NCI-H226 (cell line): Measurements from ENCODE around the gene C2orf42.
"Not testable (repeated sequence)": the region's sequence is repeated elsewhere in the genome, so short reads cannot be mapped to it uniquely, and the experiment has no call there.

Experiments used
- DNase-seq: peaks from one replicate; pipeline ENCODE4 v3.0.0-alpha.2; 2015

C2orf42 gene

GRCh38 chr2:70190418-70191243 is at the start of gene C2orf42:
C2orf42 (minus strand) TSS chr2:70191019; CDS start chr2:70181985, 9,034 bp downstream.
- DNase-seq, result peak; percentile 95

- DNase-seq, result no peak
These were observed 49.8 kb upstream of the C2orf42 start for GRCh38 chr2:70240599-70240998.

GRCh38 chr2:70233926-70234325 is 43.1 kb upstream of the C2orf42 start:
- DNase-seq, result no peak

DNA sequence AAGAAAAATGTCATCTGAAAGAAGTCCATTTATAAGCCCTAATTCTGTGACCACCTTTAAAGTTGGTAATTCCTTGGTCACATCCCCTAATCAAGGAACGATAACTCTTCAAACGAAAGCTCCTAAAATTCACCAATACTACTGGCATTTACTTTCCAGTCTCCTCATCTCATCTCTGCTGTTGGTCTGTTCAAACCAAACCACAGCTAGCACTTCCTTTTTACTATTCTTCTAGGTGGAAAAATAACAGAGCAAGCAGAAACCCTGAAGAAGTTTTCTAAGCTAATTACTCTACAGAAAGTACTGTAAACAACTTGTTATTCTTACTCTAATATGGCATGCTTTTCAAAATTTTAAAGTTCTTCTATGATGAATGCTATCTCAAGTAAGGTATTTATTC is 36.0 kb upstream of the C2orf42 start:
- DNase-seq, result no peak

- DNase-seq, result not testable (repeated sequence)
These were observed 32.5 kb upstream of the C2orf42 start for GRCh38 chr2:70223305-70223704.

GRCh38 chr2:70214953-70215549 is 24.2 kb upstream of the C2orf42 start:
- no peak for DNase-seq

DNA sequence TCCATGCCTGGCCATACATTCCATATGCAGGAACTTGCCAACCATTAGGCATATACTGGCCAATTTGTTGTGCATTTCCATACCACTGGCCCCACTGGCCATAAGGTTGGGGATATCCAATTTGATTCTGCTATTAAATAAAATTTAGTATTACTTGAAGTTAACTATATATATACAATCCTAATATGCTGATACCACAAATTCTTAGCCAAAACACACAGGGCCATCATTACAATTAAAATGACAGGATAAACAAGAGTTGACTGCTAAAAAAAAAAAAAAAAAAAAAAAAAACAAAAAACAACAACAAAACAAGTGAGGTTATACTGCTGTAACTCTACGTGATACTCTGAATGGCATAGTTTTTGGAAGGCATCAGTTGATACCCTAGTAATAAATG is 23.5 kb upstream of the C2orf42 start:
- DNase-seq, result no peak

DNA sequence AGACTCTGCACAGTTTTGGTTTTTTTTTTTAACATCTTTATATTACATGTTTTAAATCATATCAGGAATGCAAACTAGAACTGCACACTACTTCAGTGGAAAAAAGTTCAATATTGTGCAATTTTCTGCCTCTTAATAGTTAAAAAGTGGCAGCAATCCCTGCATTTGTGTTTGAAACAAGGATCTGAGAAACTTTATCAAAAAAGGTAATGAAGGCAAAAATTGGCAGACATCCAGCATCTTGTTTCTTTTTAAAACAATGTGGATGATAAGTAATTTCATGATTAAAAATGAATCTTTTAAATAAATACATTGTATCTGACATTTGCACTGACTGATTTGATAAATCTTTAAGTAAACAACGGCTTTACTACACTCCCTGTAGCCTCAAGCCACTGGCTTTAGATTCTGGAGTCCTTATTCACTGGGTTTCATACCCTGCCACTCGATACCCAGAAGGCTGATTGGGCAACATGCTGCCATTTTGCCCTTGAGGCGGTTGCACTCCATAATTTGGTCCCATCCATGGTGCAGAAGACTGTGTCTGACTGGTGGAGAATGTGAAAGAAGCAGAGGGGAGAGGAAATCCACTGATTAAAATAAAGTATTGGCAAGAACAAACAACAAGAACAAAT is 21.6 kb upstream of the C2orf42 start:
- no peak for DNase-seq

- DNase-seq, result no peak
These were observed 20.8 kb upstream of the C2orf42 start for GRCh38 chr2:70211595-70211994.

DNA sequence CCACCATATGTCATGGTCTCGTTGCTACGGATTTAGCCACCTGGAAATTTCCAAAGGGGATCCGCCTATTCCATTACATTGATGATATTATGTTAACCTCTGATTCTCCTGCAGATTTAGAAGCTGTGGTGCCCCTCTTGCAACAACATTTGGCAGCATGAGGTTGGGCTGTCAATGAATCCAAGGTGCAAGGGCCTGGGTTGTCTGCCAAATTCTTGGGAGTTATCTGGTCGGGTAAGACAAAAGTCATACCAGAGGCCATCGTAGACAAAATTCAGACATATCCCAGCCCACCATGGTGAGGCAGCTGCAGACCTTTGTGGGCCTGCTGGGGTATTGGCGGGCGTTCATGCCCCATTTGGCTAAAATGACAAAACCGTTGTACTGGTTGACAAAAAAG is 13.6 kb upstream of the C2orf42 start:
- no peak for DNase-seq

- DNase-seq, result no peak
These were observed 12.3 kb upstream of the C2orf42 start for GRCh38 chr2:70203086-70203485.

DNA sequence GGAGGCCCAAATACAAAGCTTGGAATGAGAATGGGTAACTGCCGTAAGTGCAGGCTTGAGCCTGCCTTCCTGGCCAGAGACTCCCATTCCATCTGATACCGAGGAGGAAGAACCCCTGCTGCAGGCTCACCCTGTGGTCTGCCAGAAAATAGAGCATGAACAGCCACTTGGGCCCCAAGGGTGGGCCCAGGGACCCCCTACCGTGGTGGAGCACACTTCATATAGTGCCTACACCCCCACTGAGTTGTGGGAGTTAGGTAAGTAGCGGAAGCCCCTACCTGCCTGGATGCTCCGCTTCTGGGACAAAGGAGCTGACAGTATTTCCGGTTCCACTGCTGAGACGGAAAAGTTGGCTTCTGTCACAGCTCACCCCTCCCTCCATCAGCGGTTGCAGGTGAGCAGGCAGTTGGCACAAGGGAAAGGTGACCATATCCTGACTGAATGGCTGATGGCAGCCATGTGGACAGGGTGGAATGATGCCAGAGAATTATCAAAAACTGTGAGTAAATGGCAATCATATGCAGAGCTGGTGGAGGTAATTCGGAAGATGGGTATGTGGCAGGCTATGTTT is 11.5 kb upstream of the C2orf42 start:
- no peak for DNase-seq

GRCh38 chr2:70201831-70202230 is 11.0 kb upstream of the C2orf42 start:
- DNase-seq, result no peak

- no peak for DNase-seq
These were observed 10.5 kb upstream of the C2orf42 start for GRCh38 chr2:70201225-70201768.

DNA sequence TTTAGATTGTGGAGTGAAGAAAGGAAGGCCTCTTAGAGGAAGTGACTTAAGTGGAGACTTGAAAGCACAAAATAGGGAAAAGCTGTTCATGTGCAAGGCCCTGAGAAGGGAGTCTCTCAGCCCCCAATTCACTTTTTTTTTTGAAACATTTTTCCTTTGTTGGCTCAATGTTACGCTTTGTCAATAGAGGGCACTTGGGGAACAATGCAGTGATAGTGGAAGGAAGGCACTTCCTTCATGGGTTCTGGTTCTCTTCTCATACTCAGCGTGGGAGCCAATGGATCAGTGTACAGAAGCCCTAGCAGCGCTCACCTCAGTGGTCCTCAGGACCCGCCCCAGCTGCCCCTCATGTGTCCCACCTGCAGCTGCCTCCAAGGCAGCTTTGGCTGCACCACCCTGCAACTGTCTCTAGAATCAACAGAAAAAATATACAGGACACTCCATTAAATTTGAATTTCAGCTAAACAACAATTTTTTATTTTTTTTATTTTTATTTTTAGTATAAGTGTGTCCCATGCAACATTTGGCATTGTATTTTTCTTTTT is 8.6 kb upstream of the C2orf42 start:
- no peak for DNase-seq

GRCh38 chr2:70192516-70192915 is 1.7 kb upstream of the C2orf42 start:
- no peak for DNase-seq

DNA sequence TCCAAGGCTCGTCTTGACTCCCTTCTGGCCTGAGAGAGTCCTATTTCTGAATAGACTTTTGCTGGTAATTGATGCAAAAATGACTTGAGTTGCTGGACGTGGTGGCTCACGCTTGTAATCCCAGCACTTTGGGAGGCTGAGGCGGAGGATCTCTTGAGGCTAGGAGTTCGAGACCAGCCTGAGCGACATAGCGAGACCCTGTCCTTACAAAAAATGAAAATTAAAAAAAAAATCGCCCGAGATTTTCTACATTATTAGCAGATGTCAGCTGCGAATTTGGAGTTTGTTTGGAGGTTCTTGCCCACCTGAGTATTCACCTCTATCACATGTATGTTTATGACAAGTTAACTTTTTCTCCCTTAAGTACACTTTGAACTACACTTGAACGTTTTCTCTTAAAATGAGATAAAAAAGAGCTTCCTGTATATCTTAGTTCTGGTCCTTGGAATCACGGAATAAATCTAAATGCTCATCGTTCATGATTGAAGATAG is 471 bp upstream of the C2orf42 start:
- DNase-seq, result no peak

DNA sequence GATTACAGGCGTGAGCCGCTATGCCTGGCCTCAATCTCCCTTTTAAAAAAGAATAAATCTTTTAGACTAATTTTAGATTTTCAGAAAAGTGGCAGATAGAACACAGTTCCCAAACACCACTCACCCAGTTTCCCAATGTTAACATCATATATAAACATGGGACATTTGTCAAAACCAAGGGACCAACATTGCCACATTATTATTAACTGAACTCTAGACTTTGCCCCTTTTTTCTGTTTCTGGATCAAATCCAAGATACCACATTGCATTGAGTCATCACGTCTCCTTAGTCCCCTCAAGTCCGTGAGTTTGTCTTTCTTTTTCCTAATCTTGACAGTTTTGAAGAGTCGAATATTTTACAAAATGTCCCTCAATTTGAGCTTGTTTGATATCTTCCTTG is 2.4 kb downstream of the C2orf42 start:
- DNase-seq, result no peak

GRCh38 chr2:70187170-70187569 is 3.6 kb downstream of the C2orf42 start:
- not testable (repeated sequence) for DNase-seq

- DNase-seq, result no peak
These were observed 8.1 kb downstream of the C2orf42 start for GRCh38 chr2:70182689-70183088.

GRCh38 chr2:70181363-70181956 is 9.4 kb downstream of the C2orf42 start:
- DNase-seq, result no peak

DNA sequence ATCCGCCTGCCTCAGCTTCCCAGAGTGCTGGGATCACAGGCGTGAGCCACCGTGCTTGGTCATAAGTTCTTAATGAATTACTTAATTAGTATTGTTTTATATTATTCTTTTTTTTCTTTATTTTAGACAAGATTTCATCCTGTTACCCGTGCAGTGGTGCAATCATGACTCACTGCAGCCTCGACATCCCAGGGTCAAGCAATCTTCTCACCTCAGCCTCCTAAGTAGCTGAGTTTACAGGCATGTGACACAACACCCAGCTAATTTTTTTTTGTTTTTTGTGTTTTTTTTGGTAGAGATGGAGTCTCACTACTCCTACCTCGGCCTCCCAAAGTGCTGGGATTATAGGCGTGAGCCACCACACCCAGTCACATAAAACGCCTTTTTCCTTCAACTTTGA is 17.3 kb downstream of the C2orf42 start:
- DNase-seq, result no peak
